ENCODE measurements around the gene ZMYND8. TPM values are rescaled to one million over a fixed set of nuclear protein-coding genes. Genes with fewer than 3 reads are reported as not detected.
A peak's percentile ranks its signal among the peaks of the same experiment; 100 is the strongest.

ZMYND8 gene
- total RNA-seq, 3 donors from 2014 or later, result 62.1 to 64.9 (median 62.1) TPM

GRCh38 chr20:47275548-47275947 lies 81.0 kb downstream of the ZMYND8 start:
- Histone ChIP-seq H3K36me3 (ENCODE audit: low read depth) (no peaks in the 10 kb centered on the region), H3K4me3 (no peak overlapping the region), H3K4me1 (ENCODE audit: low read depth) (no peaks in the 10 kb centered on the region), H3K9me3 (no peaks in the 10 kb centered on the region)
- DNase-seq (no peak), ATAC-seq (no peak)
- intact Hi-C loops (cut with DNase I, micrococcal nuclease), result loop anchor here in 1 of 2 donors (10.0 kb wide), 1 partner anchor 109 kb away; no protein-coding TSS in a partner anchor
- TF ChIP-seq CTCF (IDR thresholded peaks at IDR 0.05), result no peak

GRCh38 chr20:47274401-47275108 lies 81.9 kb downstream of the ZMYND8 start:
- no peak for TF ChIP-seq CTCF (IDR thresholded peaks at IDR 0.05)
- intact Hi-C loops (cut with DNase I, micrococcal nuclease), result loop anchor here in 1 of 2 donors (10.0 kb wide), 1 partner anchor 110 kb away; no protein-coding TSS in a partner anchor
- DNase-seq, result no peak
- Histone ChIP-seq H3K9me3 (no peaks in the 10 kb centered on the region), H3K4me3 (no peak overlapping the region), H3K36me3 (ENCODE audit: low read depth) (no peaks in the 10 kb centered on the region), H3K4me1 (ENCODE audit: low read depth) (no peaks in the 10 kb centered on the region)
- ATAC-seq, result peak; percentile 68

- no peak for DNase-seq
- no peaks in the 10 kb centered on the region for H3K4me1 ChIP-seq (ENCODE audit: low read depth)
- no peak for ATAC-seq
- no peaks in the 10 kb centered on the region for H3K9me3 ChIP-seq
- H3K4me3 ChIP-seq, result no peak overlapping the region
- no peak for TF ChIP-seq CTCF (IDR thresholded peaks at IDR 0.05)
- intact Hi-C loops (cut with DNase I, micrococcal nuclease), result loop anchor here (2.0 to 10.0 kb wide), 2 partner anchors 111 kb away; no protein-coding TSS in a partner anchor
- H3K36me3 ChIP-seq (ENCODE audit: low read depth), result no peaks in the 10 kb centered on the region
Measured at GRCh38 chr20:47273591-47274235, 82.8 kb downstream of the ZMYND8 start.

- H3K36me3 ChIP-seq (ENCODE audit: low read depth), result no peaks in the 10 kb centered on the region
- peak; percentile 88 for ATAC-seq
Measured at GRCh38 chr20:47272893-47273590, 83.5 kb downstream of the ZMYND8 start.

More at GRCh38 chr20:47272893-47273590, 83.5 kb downstream of the ZMYND8 start:
- Histone ChIP-seq H3K4me3 (no peak overlapping the region), H3K4me1 (ENCODE audit: low read depth) (no peaks in the 10 kb centered on the region), H3K9me3 (no peaks in the 10 kb centered on the region)
- DNase-seq, result peak in 1 of 3 donors; percentile 77
- intact Hi-C loops (cut with DNase I, micrococcal nuclease), result loop anchor here (2.0 to 10.0 kb wide), 2 partner anchors 112 kb away; no protein-coding TSS in a partner anchor
- TF ChIP-seq CTCF (IDR thresholded peaks at IDR 0.05), result peak; percentile 50
